Uterus (tissue), 4 donors: Measurements from ENCODE around the gene SMIM38. TPM values are rescaled to one million over a fixed set of nuclear protein-coding genes. Genes with fewer than 3 reads are reported as not detected.

ENCODE experiments used
- DNase-seq, 2 donors: peaks; one replicate each; pipeline ENCODE4 v3.0.0-alpha.2; 2019 to 2020
- H3K27ac ChIP-seq, 2 donors: fragments of 200-600 bp; sonication (generic); 1 replicate in 1 of 2; 2 replicates in 1 of 2; pipeline ENCODE4 v1.5.1; 2016 to 2018
- H3K27me3 ChIP-seq, 2 donors: fragments of 200-600 bp; sonication (generic); one replicate each; pipeline ENCODE4 v1.5.1; 2018 to 2019; ENCODE audit warnings: control low read depth in 1 of 2
- H3K36me3 ChIP-seq, 2 donors: fragments of 200-600 bp; sonication (generic); one replicate each; pipeline ENCODE4 v1.5.1; 2019; ENCODE audit warnings: control low read depth in 1 of 2
- H3K4me1 ChIP-seq, 2 donors: fragments of 200-600 bp; sonication (generic); one replicate each; pipeline ENCODE4 v1.5.1; 2018 to 2019; ENCODE audit warnings: control low read depth in 1 of 2
- H3K4me3 ChIP-seq, 2 donors: fragments of 200-600 bp; sonication (generic); 1 replicate in 1 of 2; 2 replicates in 1 of 2; pipeline ENCODE4 v1.5.1; 2018 to 2019; ENCODE audit warnings: mild to moderate bottlenecking in 1 of 2
- H3K9me3 ChIP-seq, 2 donors: fragments of 200-600 bp; sonication (generic); one replicate each; pipeline ENCODE4 v1.5.1; 2019; ENCODE audit warnings: control low read depth in 1 of 2
- CTCF ChIP-seq, 4 experiments: fragments of 200-600 bp in 2 of 4; fragments of 450-650 bp in 2 of 4; sonication (generic) in 2 of 4; IDR thresholded peaks; one replicate each; pipeline ENCODE4 v1.5.1; 2016 to 2019; ENCODE audit warnings: antibody characterized with exemption in 4 of 4, mild to moderate bottlenecking in 2 of 4, moderate library complexity in 1 of 4
- POLR2A ChIP-seq, 2 donors: fragments of 450-650 bp; IDR thresholded peaks; one replicate each; pipeline ENCODE4 v1.6.1; 2016; ENCODE audit warnings: antibody characterized with exemption in 2 of 2, mild to moderate bottlenecking in 1 of 2, moderate library complexity in 1 of 2
- intact Hi-C: fragments of 100-400 bp; cut with DNase I; formaldehyde crosslinking; loops from one replicate; pipeline ENCODE4 v1.15.1; 2023; ENCODE audit warnings: low total_unique reads
- total RNA-seq, 4 donors: library from RNA; depleted of rRNA in 3 of 4; stranded (reverse); fragments of >200 nt in 3 of 4; gene quantifications; one replicate each; pipeline versions ENCODE4 v1.1.0 to v1.2.4, GENCODE V29; 2014 to 2023
- donor health status: DM: yes; HTN: yes; CAD: no.

The SMIM38 gene
- total RNA-seq: 1 to 10 TPM in 2 of 4 donors, under 1 TPM in 2; 0.29 to 7.5 (median 1.7) TPM

- Histone ChIP-seq H3K27ac (no peak within 1 kb of the TSS), H3K4me1 (peaks cover 0 to 7% of the 10 kb centered on the region in 2 donors), H3K36me3 (no peaks in the 10 kb centered on the region), H3K27me3 (no peaks in the 10 kb centered on the region), H3K4me3 (no peak within 1 kb of the TSS), H3K9me3 (no peaks in the 10 kb centered on the region)
- TF ChIP-seq POLR2A (IDR thresholded peaks at IDR 0.05): no peak
- TF ChIP-seq CTCF (IDR thresholded peaks at IDR 0.05): no peak
- intact Hi-C loops: no loop called here
- DNase-seq: no peak
Observed at GRCh38 chr11:69155302-69156234, at the start of gene SMIM38. SMIM38 (plus strand) TSS chr11:69155935; CDS start chr11:69157847, 1,912 bp downstream.

- H3K27me3 ChIP-seq: no peaks in the 10 kb centered on the region
- no peaks in the 10 kb centered on the region for H3K9me3 ChIP-seq
- TF ChIP-seq CTCF (IDR thresholded peaks at IDR 0.05) (no peak), POLR2A (IDR thresholded peaks at IDR 0.05) (no peak)
- no peak overlapping the region for H3K4me3 ChIP-seq
- H3K36me3 ChIP-seq: no peaks in the 10 kb centered on the region
- DNase-seq: no peak
- intact Hi-C loops: no loop called here
- no peaks in the 10 kb centered on the region for H3K4me1 ChIP-seq
- no peak overlapping the region for H3K27ac ChIP-seq
Observed at GRCh38 chr11:69106031-69106811, 49.5 kb upstream of the SMIM38 start.

- Histone ChIP-seq H3K36me3 (no peaks in the 10 kb centered on the region), H3K27me3 (no peaks in the 10 kb centered on the region), H3K4me1 (no peaks in the 10 kb centered on the region), H3K9me3 (no peaks in the 10 kb centered on the region), H3K4me3 (no peak overlapping the region), H3K27ac (no peak overlapping the region)
- TF ChIP-seq POLR2A (IDR thresholded peaks at IDR 0.05): no peak
- TF ChIP-seq CTCF (IDR thresholded peaks at IDR 0.05): no peak
- no peak for DNase-seq
- intact Hi-C loops: no loop called here
Observed at GRCh38 chr11:69107413-69107812, 48.3 kb upstream of the SMIM38 start.

- no peak for TF ChIP-seq CTCF (IDR thresholded peaks at IDR 0.05)
- intact Hi-C loops: no loop called here
- Histone ChIP-seq H3K27ac (no peak overlapping the region), H3K4me1 (no peaks in the 10 kb centered on the region), H3K4me3 (no peak overlapping the region), H3K27me3 (no peaks in the 10 kb centered on the region), H3K9me3 (no peaks in the 10 kb centered on the region), H3K36me3 (no peaks in the 10 kb centered on the region)
- DNase-seq: no peak
Observed at GRCh38 chr11:69108030-69108429, 47.7 kb upstream of the SMIM38 start.

- no peak overlapping the region for H3K4me3 ChIP-seq
Observed at GRCh38 chr11:69108559-69108958, 47.2 kb upstream of the SMIM38 start.

More at GRCh38 chr11:69108559-69108958, 47.2 kb upstream of the SMIM38 start:
- Histone ChIP-seq H3K27me3 (no peaks in the 10 kb centered on the region), H3K4me1 (no peaks in the 10 kb centered on the region), H3K36me3 (no peaks in the 10 kb centered on the region), H3K27ac (no peak overlapping the region), H3K9me3 (no peaks in the 10 kb centered on the region)
- TF ChIP-seq CTCF (IDR thresholded peaks at IDR 0.05) (no peak), POLR2A (IDR thresholded peaks at IDR 0.05) (no peak)
- no peak for DNase-seq
- intact Hi-C loops: no loop called here
